ENCODE data around the gene UGP2. TPM values are rescaled to one million over a fixed set of nuclear protein-coding genes. Genes with fewer than 3 reads are reported as not detected.

UGP2 gene
- total RNA-seq, 1 experiment from 2014 or later = 76.1 TPM

DNA sequence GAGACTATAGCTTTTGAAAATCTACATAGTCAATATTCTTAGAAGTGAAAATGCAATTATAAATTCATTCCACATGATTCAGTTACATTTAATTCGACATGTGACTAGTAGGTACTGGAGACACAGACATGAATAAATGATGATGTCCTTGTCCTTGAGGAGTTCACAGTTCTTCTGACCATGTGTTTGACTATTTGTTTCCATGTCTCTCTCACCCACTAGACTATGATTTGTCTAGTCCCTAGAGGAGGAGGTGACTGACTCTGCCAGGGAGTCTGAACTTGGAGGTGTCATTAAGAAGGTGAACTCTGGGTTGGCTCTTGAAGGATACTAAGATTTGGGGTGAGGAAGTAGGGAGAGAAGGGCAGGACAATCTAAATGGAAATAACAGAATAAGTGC, 20.7 kb upstream of the UGP2 start:
- no peaks in the 10 kb centered on the region for H3K36me3 ChIP-seq (ENCODE audit: control insufficient read depth, insufficient read depth, low read length)
- H3K27me3 ChIP-seq (ENCODE audit: control insufficient read depth, insufficient read depth, low read length) = peaks cover 3% of the 10 kb centered on the region; the same call in 1 of the 2 replicates
- ChIA-PET CTCF (no interaction called here), POLR2A (no interaction called here)
- no peaks in the 10 kb centered on the region for H3K4me1 ChIP-seq (ENCODE audit: control insufficient read depth, insufficient read depth, low read length)
- intact Hi-C loops (cut with micrococcal nuclease; ENCODE audit: unreplicated experiment) = no loop called here
- no peak overlapping the region for H3K27ac ChIP-seq (ENCODE audit: low read length)
- no TSS peak for BruUV-seq (replicated peaks)
- DNase-seq (ENCODE audit: low read depth, low spot score) (no peak), ATAC-seq (no peak)
- in situ Hi-C loops (cut with HindIII; ENCODE audit: low pct_unique_long_range_greater_than_20kb, low sequenced_read_pairs) = no loop called here
- TF ChIP-seq SIN3A (IDR thresholded peaks at IDR 0.05; ENCODE audit: borderline replicate concordance, insufficient read depth, low read depth, low read length) = no peak
- TF ChIP-seq CTCF (IDR thresholded peaks at IDR 0.05) = no peak
- no peak for TF ChIP-seq POLR2AphosphoS5 (IDR thresholded peaks at IDR 0.05; ENCODE audit: low read depth, low read length)
- no peak for TF ChIP-seq TCF7L2 (IDR thresholded peaks at IDR 0.05; ENCODE audit: low read depth, low read length)
- TF ChIP-seq, protein P1, sequence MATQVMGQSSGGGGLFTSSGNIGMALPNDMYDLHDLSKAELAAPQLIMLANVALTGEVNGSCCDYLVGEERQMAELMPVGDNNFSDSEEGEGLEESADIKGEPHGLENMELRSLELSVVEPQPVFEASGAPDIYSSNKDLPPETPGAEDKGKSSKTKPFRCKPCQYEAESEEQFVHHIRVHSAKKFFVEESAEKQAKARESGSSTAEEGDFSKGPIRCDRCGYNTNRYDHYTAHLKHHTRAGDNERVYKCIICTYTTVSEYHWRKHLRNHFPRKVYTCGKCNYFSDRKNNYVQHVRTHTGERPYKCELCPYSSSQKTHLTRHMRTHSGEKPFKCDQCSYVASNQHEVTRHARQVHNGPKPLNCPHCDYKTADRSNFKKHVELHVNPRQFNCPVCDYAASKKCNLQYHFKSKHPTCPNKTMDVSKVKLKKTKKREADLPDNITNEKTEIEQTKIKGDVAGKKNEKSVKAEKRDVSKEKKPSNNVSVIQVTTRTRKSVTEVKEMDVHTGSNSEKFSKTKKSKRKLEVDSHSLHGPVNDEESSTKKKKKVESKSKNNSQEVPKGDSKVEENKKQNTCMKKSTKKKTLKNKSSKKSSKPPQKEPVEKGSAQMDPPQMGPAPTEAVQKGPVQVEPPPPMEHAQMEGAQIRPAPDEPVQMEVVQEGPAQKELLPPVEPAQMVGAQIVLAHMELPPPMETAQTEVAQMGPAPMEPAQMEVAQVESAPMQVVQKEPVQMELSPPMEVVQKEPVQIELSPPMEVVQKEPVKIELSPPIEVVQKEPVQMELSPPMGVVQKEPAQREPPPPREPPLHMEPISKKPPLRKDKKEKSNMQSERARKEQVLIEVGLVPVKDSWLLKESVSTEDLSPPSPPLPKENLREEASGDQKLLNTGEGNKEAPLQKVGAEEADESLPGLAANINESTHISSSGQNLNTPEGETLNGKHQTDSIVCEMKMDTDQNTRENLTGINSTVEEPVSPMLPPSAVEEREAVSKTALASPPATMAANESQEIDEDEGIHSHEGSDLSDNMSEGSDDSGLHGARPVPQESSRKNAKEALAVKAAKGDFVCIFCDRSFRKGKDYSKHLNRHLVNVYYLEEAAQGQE (IDR thresholded peaks at IDR 0.05; ENCODE audit: insufficient read depth in 1 of 2, low read depth in 2 of 2, low read length in 1 of 2) = no peak
- H3K9me3 ChIP-seq (ENCODE audit: control insufficient read depth, insufficient read depth, low read depth, low read length) = no peaks in the 10 kb centered on the region
- no peak overlapping the region for H3K4me3 ChIP-seq (ENCODE audit: low read depth in 2 of 2, low read length in 2 of 2)

- POLR2A ChIA-PET = no interaction called here
- Histone ChIP-seq H3K27ac (ENCODE audit: low read length) (no peak overlapping the region), H3K9me3 (ENCODE audit: control insufficient read depth, insufficient read depth, low read depth, low read length) (no peaks in the 10 kb centered on the region), H3K4me1 (ENCODE audit: control insufficient read depth, insufficient read depth, low read length) (no peaks in the 10 kb centered on the region), H3K4me3 (ENCODE audit: low read depth in 2 of 2, low read length in 2 of 2) (no peak overlapping the region), H3K36me3 (ENCODE audit: control insufficient read depth, insufficient read depth, low read length) (no peaks in the 10 kb centered on the region), H3K27me3 (ENCODE audit: control insufficient read depth, insufficient read depth, low read length) (peaks cover 3% of the 10 kb centered on the region; the same call in 1 of the 2 replicates)
- DNase-seq (ENCODE audit: low read depth, low spot score) = no peak
- CTCF ChIA-PET = interaction anchor here (0.7 kb wide), 1 partner anchor 28 kb away, joined by 3 read pairs; no protein-coding TSS in a partner anchor
- BruUV-seq (replicated peaks) = no TSS peak
- in situ Hi-C loops (cut with HindIII; ENCODE audit: low pct_unique_long_range_greater_than_20kb, low sequenced_read_pairs) (no loop called here), intact Hi-C loops (cut with micrococcal nuclease; ENCODE audit: unreplicated experiment) (no loop called here)
- no peak for ATAC-seq
- no peak for TF ChIP-seq SIN3A (IDR thresholded peaks at IDR 0.05; ENCODE audit: borderline replicate concordance, insufficient read depth, low read depth, low read length)
- TF ChIP-seq CTCF (IDR thresholded peaks at IDR 0.05) = no peak
- TF ChIP-seq TCF7L2 (IDR thresholded peaks at IDR 0.05; ENCODE audit: low read depth, low read length) = no peak
- TF ChIP-seq, protein P1 (IDR thresholded peaks at IDR 0.05; ENCODE audit: insufficient read depth in 1 of 2, low read depth in 2 of 2, low read length in 1 of 2) = no peak
Observed at GRCh38 chr2:63821396-63821795, 20.3 kb upstream of the UGP2 start.

Data from Panc1 (cell line).